PC-3 (cell line): Measurements from ENCODE around the gene DLGAP4.
"Not testable (repeated sequence)": the region's sequence is repeated elsewhere in the genome, so short reads cannot be mapped to it uniquely, and the experiment has no call there.

Source experiments
- EZH2phosphoT487 ChIP-seq: fragments of 300-600 bp; sonication (generic); IDR thresholded peaks from 2 replicates; pipeline ENCODE4 v1.6.1; 2018; ENCODE audit warnings: mild to moderate bottlenecking, antibody characterized with exemption, low read length, borderline replicate concordance
- TF ChIP-seq, protein P1 (sequence below): fragments of 300-600 bp; sonication (generic); conservative IDR thresholded peaks from 2 replicates; pipeline ENCODE4 v1.5.1; 2017; ENCODE audit warnings: antibody characterized with exemption, low read depth, mild to moderate bottlenecking, low read length

DNA sequence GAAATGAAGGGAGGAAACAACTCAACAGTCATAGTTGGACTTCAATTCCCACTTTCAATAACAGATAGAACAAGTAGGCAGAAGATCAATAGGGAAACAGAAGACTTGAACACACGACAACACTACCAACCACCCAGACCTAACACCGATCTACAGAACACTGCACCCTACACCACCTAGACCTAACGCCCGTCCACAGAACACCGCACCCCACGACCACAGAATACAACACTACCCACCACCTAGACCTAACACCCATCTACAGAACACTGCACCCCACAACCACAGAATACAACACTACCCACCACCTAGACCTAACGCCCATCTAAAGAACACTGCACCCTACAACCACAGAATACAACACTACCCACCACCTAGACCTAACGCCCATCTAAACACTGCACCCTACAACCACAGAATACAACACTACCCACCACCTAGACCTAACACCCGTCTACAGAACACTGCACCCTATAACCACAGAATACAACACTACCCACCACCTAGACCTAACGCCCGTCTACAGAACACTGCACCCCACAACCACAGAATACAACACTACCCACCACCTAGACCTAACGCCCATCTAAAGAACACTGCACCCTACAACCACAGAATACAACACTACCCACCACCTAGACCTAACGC is 258.1 kb downstream of the DLGAP4 start:
- TF ChIP-seq, protein P1, sequence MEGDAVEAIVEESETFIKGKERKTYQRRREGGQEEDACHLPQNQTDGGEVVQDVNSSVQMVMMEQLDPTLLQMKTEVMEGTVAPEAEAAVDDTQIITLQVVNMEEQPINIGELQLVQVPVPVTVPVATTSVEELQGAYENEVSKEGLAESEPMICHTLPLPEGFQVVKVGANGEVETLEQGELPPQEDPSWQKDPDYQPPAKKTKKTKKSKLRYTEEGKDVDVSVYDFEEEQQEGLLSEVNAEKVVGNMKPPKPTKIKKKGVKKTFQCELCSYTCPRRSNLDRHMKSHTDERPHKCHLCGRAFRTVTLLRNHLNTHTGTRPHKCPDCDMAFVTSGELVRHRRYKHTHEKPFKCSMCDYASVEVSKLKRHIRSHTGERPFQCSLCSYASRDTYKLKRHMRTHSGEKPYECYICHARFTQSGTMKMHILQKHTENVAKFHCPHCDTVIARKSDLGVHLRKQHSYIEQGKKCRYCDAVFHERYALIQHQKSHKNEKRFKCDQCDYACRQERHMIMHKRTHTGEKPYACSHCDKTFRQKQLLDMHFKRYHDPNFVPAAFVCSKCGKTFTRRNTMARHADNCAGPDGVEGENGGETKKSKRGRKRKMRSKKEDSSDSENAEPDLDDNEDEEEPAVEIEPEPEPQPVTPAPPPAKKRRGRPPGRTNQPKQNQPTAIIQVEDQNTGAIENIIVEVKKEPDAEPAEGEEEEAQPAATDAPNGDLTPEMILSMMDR: not testable (repeated sequence)
- TF ChIP-seq EZH2phosphoT487: not testable (repeated sequence)
